SK-N-MC (cell line): Measurements from ENCODE around the gene POLR2M.

Experiments
- EZH2 ChIP-seq: fragments of 200-600 bp; sonication (generic); IDR thresholded peaks from one replicate; pipeline ENCODE4 v1.6.1; 2017; ENCODE audit warnings: antibody characterized with exemption
- FOXP2 ChIP-seq: optimal IDR thresholded peaks from 2 replicates; pipeline ENCODE3; 2011; ENCODE audit warnings: mild to moderate bottlenecking, moderate library complexity; ENCODE audit not compliant: insufficient read depth; ENCODE audit errors: extremely low read length, control extremely low read depth
- POLR2AphosphoS5 ChIP-seq: IDR thresholded peaks from 2 replicates; pipeline ENCODE4 v1.6.1; 2012; ENCODE audit warnings: mild to moderate bottlenecking, low read depth, low read length, borderline replicate concordance

DNA sequence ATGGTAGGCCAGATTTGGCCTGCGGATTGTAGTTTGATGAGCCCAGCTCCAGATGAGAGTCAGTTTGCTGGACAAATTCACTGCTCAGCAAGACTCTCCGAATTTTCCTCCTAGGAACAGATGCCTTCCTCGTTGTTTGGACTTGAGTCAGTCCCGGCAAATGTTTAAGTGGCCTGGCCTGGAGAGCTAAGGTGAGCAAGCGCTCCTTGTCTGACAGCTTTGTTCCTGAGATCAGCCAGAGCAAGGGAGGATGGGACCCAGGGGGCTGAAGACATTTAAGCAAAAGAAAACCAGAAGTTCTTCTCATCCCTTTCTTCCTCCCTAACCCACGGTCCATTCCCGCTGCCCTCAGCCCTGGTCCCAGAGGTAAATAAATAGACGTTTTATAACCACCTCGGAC, 40.3 kb downstream of the POLR2M start:
- no peak for TF ChIP-seq POLR2AphosphoS5
- TF ChIP-seq EZH2 = no peak
- TF ChIP-seq FOXP2 = no peak
